ENCODE measurements around the gene OTUD3.

The OTUD3 gene

DNA sequence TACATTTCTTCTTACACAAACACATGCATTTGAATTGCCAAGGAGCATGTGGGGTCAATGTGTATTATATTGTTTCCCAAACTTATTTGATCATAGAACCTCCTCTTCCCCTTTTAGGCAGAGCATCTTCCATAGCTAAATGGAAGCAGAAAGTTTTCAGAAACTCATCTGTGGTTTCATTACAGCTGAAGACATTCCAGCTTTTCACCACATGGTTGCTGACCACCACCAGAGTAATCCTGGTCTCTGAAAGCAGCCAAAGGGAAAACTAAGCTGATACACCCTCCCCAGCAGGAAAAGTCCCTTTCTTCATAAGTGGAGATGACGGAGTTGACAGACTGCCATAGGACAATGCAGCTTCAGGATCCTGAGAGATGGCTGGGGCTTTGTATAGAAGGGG lies 30.2 kb upstream of the OTUD3 start:
- TF ChIP-seq EZH2 (IDR thresholded peaks at IDR 0.05; ENCODE audit: borderline replicate concordance, low read length) = no peak
- TF ChIP-seq, protein P1, sequence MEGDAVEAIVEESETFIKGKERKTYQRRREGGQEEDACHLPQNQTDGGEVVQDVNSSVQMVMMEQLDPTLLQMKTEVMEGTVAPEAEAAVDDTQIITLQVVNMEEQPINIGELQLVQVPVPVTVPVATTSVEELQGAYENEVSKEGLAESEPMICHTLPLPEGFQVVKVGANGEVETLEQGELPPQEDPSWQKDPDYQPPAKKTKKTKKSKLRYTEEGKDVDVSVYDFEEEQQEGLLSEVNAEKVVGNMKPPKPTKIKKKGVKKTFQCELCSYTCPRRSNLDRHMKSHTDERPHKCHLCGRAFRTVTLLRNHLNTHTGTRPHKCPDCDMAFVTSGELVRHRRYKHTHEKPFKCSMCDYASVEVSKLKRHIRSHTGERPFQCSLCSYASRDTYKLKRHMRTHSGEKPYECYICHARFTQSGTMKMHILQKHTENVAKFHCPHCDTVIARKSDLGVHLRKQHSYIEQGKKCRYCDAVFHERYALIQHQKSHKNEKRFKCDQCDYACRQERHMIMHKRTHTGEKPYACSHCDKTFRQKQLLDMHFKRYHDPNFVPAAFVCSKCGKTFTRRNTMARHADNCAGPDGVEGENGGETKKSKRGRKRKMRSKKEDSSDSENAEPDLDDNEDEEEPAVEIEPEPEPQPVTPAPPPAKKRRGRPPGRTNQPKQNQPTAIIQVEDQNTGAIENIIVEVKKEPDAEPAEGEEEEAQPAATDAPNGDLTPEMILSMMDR (IDR thresholded peaks at IDR 0.05; ENCODE audit: low read length) = no peak
- Histone ChIP-seq H3K9ac (ENCODE audit: low read length) (no peak overlapping the region), H3K27ac (ENCODE audit: low read depth, low read length, poor library complexity, severe bottlenecking) (no peak overlapping the region), H3K79me2 (ENCODE audit: insufficient read depth, low read length) (no peaks in the 10 kb centered on the region), H4K20me1 (ENCODE audit: insufficient read depth, low read length) (no peaks in the 10 kb centered on the region), H3K4me2 (ENCODE audit: low read length) (no peak overlapping the region), H3F3A (ENCODE audit: insufficient read depth, low read length) (no peaks in the 10 kb centered on the region), H3K9me2 (ENCODE audit: low read depth, low read length) (no peaks in the 10 kb centered on the region), H3K9me3 (ENCODE audit: low read length) (no peaks in the 10 kb centered on the region), H3K4me3 (ENCODE audit: low read depth, low read length, poor library complexity, severe bottlenecking) (no peak overlapping the region), H2AFZ (ENCODE audit: low read length) (no peak overlapping the region), H3K36me3 (ENCODE audit: insufficient read depth, low read length) (no peaks in the 10 kb centered on the region), H3K4me1 (ENCODE audit: insufficient read depth, low read length, severe bottlenecking) (no peaks in the 10 kb centered on the region), H3K27me3 (ENCODE audit: insufficient read depth, low read length) (no peaks in the 10 kb centered on the region)

DNA sequence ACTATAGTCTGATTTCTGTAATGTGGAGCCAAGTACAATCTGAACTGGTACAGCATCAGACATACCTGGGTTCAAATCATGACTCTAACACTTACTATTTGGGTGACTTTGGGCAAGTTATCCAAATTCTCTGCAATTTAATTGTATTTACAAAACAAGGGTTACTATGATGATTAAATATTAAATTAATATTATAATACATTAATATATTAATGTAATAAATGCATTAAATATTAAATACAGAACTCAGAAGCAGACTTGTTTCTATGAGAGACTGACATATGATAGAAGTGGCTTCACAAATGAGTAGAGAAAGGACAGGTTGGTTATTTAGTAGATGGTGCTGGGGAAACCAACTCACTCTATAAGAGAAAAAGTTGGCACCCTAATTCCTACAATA lies 27.3 kb upstream of the OTUD3 start:
- TF ChIP-seq EZH2 (IDR thresholded peaks at IDR 0.05; ENCODE audit: borderline replicate concordance, low read length) = no peak
- TF ChIP-seq, protein P1 (IDR thresholded peaks at IDR 0.05; ENCODE audit: low read length) = no peak
- no peak overlapping the region for H3K4me3 ChIP-seq (ENCODE audit: low read depth, low read length, poor library complexity, severe bottlenecking)
- no peaks in the 10 kb centered on the region for H3K9me2 ChIP-seq (ENCODE audit: low read depth, low read length)
- H3F3A ChIP-seq (ENCODE audit: insufficient read depth, low read length) = no peaks in the 10 kb centered on the region
- no peaks in the 10 kb centered on the region for H3K36me3 ChIP-seq (ENCODE audit: insufficient read depth, low read length)
- no peak overlapping the region for H3K27ac ChIP-seq (ENCODE audit: low read depth, low read length, poor library complexity, severe bottlenecking)
- H2AFZ ChIP-seq (ENCODE audit: low read length) = no peak overlapping the region
- H4K20me1 ChIP-seq (ENCODE audit: insufficient read depth, low read length) = no peaks in the 10 kb centered on the region
- H3K9ac ChIP-seq (ENCODE audit: low read length) = no peak overlapping the region
- H3K4me2 ChIP-seq (ENCODE audit: low read length) = no peak overlapping the region
- no peaks in the 10 kb centered on the region for H3K4me1 ChIP-seq (ENCODE audit: insufficient read depth, low read length, severe bottlenecking)
- H3K27me3 ChIP-seq (ENCODE audit: insufficient read depth, low read length) = no peaks in the 10 kb centered on the region
- H3K9me3 ChIP-seq (ENCODE audit: low read length) = no peaks in the 10 kb centered on the region
- H3K79me2 ChIP-seq (ENCODE audit: insufficient read depth, low read length) = no peaks in the 10 kb centered on the region

DNA sequence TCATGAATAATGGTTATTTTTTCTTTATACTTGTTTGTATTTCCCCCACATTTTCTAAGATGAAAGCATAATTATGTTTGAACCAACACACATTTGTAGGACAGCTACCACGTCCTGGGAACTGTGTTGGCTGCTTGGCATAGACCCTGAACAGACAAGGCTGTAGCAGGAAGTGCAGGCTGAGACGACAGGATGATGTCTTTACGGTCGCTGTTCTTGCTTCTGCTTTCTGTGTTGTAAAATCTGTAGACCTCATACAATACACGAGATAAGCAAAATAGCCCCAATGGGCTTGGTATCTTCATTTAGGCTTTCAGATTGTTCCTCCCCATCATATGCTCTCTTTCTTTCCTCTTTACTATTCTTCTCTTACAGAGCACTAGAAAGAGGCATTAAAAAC lies 23.3 kb upstream of the OTUD3 start:
- Histone ChIP-seq H3K4me1 (ENCODE audit: insufficient read depth, low read length, severe bottlenecking) (no peaks in the 10 kb centered on the region), H3K36me3 (ENCODE audit: insufficient read depth, low read length) (no peaks in the 10 kb centered on the region), H3K9ac (ENCODE audit: low read length) (no peak overlapping the region), H3K27me3 (ENCODE audit: insufficient read depth, low read length) (no peaks in the 10 kb centered on the region; the same call in 1 of the 2 replicates), H3F3A (ENCODE audit: insufficient read depth, low read length) (no peaks in the 10 kb centered on the region), H3K9me2 (ENCODE audit: low read depth, low read length) (no peaks in the 10 kb centered on the region), H2AFZ (ENCODE audit: low read length) (no peak overlapping the region), H3K4me3 (ENCODE audit: low read depth, low read length, poor library complexity, severe bottlenecking) (no peak overlapping the region), H3K9me3 (ENCODE audit: low read length) (0 out of 2 replicates have a peak, but pooled peaks cover 2% of the 10 kb centered on the region), H4K20me1 (ENCODE audit: insufficient read depth, low read length) (no peaks in the 10 kb centered on the region), H3K4me2 (ENCODE audit: low read length) (no peak overlapping the region), H3K79me2 (ENCODE audit: insufficient read depth, low read length) (no peaks in the 10 kb centered on the region), H3K27ac (ENCODE audit: low read depth, low read length, poor library complexity, severe bottlenecking) (no peak overlapping the region)
- TF ChIP-seq EZH2 (IDR thresholded peaks at IDR 0.05; ENCODE audit: borderline replicate concordance, low read length) = no peak
- TF ChIP-seq, protein P1 (IDR thresholded peaks at IDR 0.05; ENCODE audit: low read length) = no peak
